GM12878 (cell line): ENCODE data around the gene FUS. TPM values are rescaled to one million over a fixed set of nuclear protein-coding genes. Genes with fewer than 3 reads are reported as not detected.

ENCODE experiments used
- MTA3 ChIP-seq: IDR thresholded peaks from 2 replicates; pipeline ENCODE4 v1.6.1; 2012; ENCODE audit warnings: low read length, inconsistent platforms, borderline replicate concordance
- NKRF ChIP-seq: fragments of 450-650 bp; conservative IDR thresholded peaks from 2 replicates; pipeline ENCODE4 v1.6.1; 2017; ENCODE audit warnings: mild to moderate bottlenecking, moderate library complexity
- ZBTB33 ChIP-seq: fragments of 450-650 bp; IDR thresholded peaks from 2 replicates; pipeline ENCODE4 v1.6.1; 2017; ENCODE audit warnings: mild to moderate bottlenecking
- polyA plus RNA-seq, 11 experiments: library from polyadenylated mRNA; depleted of rRNA in 4 of 11; unstranded in 6 of 11; stranded (reverse) in 5 of 11; fragments of >200 nt; fragmentation: Nextera tagmentation in 4 of 11; fragmentation: Illumina TruSeq in 1 of 11; extraction: Ambion mirVana in 4 of 11; extraction: Trizol in 1 of 11; gene quantifications; 1 replicate in 1 of 11; 2 replicates in 10 of 11; pipeline versions ENCODE4 v1.2.1 to v1.2.3, GENCODE V29; 2011 to 2016; ENCODE audit warnings: inconsistent platforms in 2 of 11, missing spikeins in 2 of 11, low read depth in 1 of 11
- small RNA-seq: library from RNA; depleted of rRNA; stranded (forward); fragments of <200 nt; gene quantifications from one replicate; pipeline ENCODE3, GENCODE V24; 2014
- total RNA-seq, 4 experiments: library from RNA; depleted of rRNA in 3 of 4; stranded (reverse); fragments of >200 nt in 3 of 4; fragmentation: Illumina TruSeq in 1 of 4; extraction: Trizol in 1 of 4; gene quantifications; 2 replicates each; pipeline versions ENCODE4 v1.2.1 to v1.2.3, GENCODE V29; 2013 to 2021

The FUS gene
- total and polyA plus RNA-seq, 10 of the 15 experiments (the other 5 are each of a cell fraction or from before 2014, with no cell fraction given): 46.8 to 521 (median 347) TPM

- no peak for TF ChIP-seq ZBTB33
- no peak for TF ChIP-seq MTA3
- no peak for TF ChIP-seq NKRF
Measured at GRCh38 chr16:31238041-31238440, 58.1 kb downstream of the FUS start (continued).

Small RNA genes lying within 50 kb of the gene (small RNA-seq; reads per million reads assigned to genes)
- gene AC009088.4 (not detected), gene NDUFA3P6 (not detected)

Other genes with a start within 250 kb of the FUS start
Only the 7 nearest of the 20 such genes appear.
- 31.9 and 43.3 TPM in 2 replicates for gene BCKDK, start 71.8 kb upstream of the FUS start, total RNA-seq (2014; rRNA removed)
- gene BCKDK, start 71.8 kb upstream of the FUS start, total RNA-seq (2014; rRNA removed; fragmentation: Illumina TruSeq; extraction: Trizol): 10.6 and 11.6 TPM in 2 replicates
- 39.4 and 44.0 TPM in 2 replicates for gene BCKDK, start 71.8 kb upstream of the FUS start, total RNA-seq (2021)
- gene BCKDK, start 71.8 kb upstream of the FUS start, polyA plus RNA-seq (2011; rRNA removed): 7.7 and 22.3 TPM in 2 replicates
- 14.7 and 20.5 TPM in 2 replicates for gene BCKDK, start 71.8 kb upstream of the FUS start, polyA plus RNA-seq (2014; fragmentation: Illumina TruSeq; extraction: Trizol)
- 1 to 10 TPM in 1 of 2 experiments, under 1 TPM in 1; 0.68 to 3.3 TPM for gene BCKDK, start 71.8 kb upstream of the FUS start, polyA plus RNA-seq (2014; fragmentation: Nextera tagmentation; extraction: Ambion mirVana)
- 45.5 and 48.6 TPM in 2 replicates for gene BCKDK, start 71.8 kb upstream of the FUS start, polyA plus RNA-seq (2014; rRNA removed)
- gene BCKDK, start 71.8 kb upstream of the FUS start, polyA plus RNA-seq (2016; fragmentation: Nextera tagmentation; extraction: Ambion mirVana): 10 to 100 TPM; 56.1 to 56.6 TPM
- 46.9 and 50.4 TPM in 2 replicates for gene KAT8, start 62.5 kb upstream of the FUS start, total RNA-seq (2014; rRNA removed)
- gene KAT8, start 62.5 kb upstream of the FUS start, total RNA-seq (2014; rRNA removed; fragmentation: Illumina TruSeq; extraction: Trizol): 37.5 and 39.0 TPM in 2 replicates
- 44.3 and 46.5 TPM in 2 replicates for gene KAT8, start 62.5 kb upstream of the FUS start, total RNA-seq (2021)
- 41.8 and 45.9 TPM in 2 replicates for gene KAT8, start 62.5 kb upstream of the FUS start, polyA plus RNA-seq (2011; rRNA removed)
- gene KAT8, start 62.5 kb upstream of the FUS start, polyA plus RNA-seq (2014; fragmentation: Illumina TruSeq; extraction: Trizol): 36.0 and 40.3 TPM in 2 replicates
- 10 to 100 TPM in 1 of 2 experiments, 1 to 10 TPM in 1; 5.5 to 11.2 TPM for gene KAT8, start 62.5 kb upstream of the FUS start, polyA plus RNA-seq (2014; fragmentation: Nextera tagmentation; extraction: Ambion mirVana)
- gene KAT8, start 62.5 kb upstream of the FUS start, polyA plus RNA-seq (2014; rRNA removed): 53.0 and 55.8 TPM in 2 replicates
- 10 to 100 TPM; 21.7 to 25.6 TPM for gene KAT8, start 62.5 kb upstream of the FUS start, polyA plus RNA-seq (2016; fragmentation: Nextera tagmentation; extraction: Ambion mirVana)
- not detected in 2 replicates for gene PRSS8, start 44.4 kb upstream of the FUS start, total RNA-seq (2014; rRNA removed)
- gene PRSS8, start 44.4 kb upstream of the FUS start, total RNA-seq (2014; rRNA removed; fragmentation: Illumina TruSeq; extraction: Trizol): not detected in 2 replicates
- gene PRSS8, start 44.4 kb upstream of the FUS start, total RNA-seq (2021): 0.16 and 0.33 TPM in 2 replicates
- not detected in 2 replicates for gene PRSS8, start 44.4 kb upstream of the FUS start, polyA plus RNA-seq (2011; rRNA removed)
- gene PRSS8, start 44.4 kb upstream of the FUS start, polyA plus RNA-seq (2014; fragmentation: Illumina TruSeq; extraction: Trizol): not detected in 2 replicates
- not detected for gene PRSS8, start 44.4 kb upstream of the FUS start, polyA plus RNA-seq (2014; fragmentation: Nextera tagmentation; extraction: Ambion mirVana)
- gene PRSS8, start 44.4 kb upstream of the FUS start, polyA plus RNA-seq (2014; rRNA removed): 0.58 TPM in 1 of 2 replicates, not detected in the other
- not detected for gene PRSS8, start 44.4 kb upstream of the FUS start, polyA plus RNA-seq (2016; fragmentation: Nextera tagmentation; extraction: Ambion mirVana)
- gene PRSS36, start 30.1 kb upstream of the FUS start, total RNA-seq (2014; rRNA removed): 0.11 and 0.44 TPM in 2 replicates
- gene PRSS36, start 30.1 kb upstream of the FUS start, total RNA-seq (2014; rRNA removed; fragmentation: Illumina TruSeq; extraction: Trizol): 0.13 TPM in 1 of 2 replicates, not detected in the other
- 0.46 TPM in 1 of 2 replicates, not detected in the other for gene PRSS36, start 30.1 kb upstream of the FUS start, total RNA-seq (2021)
- gene PRSS36, start 30.1 kb upstream of the FUS start, polyA plus RNA-seq (2011; rRNA removed): 0.11 and 0.17 TPM in 2 replicates
- not detected in 2 replicates for gene PRSS36, start 30.1 kb upstream of the FUS start, polyA plus RNA-seq (2014; fragmentation: Illumina TruSeq; extraction: Trizol)
- gene PRSS36, start 30.1 kb upstream of the FUS start, polyA plus RNA-seq (2014; fragmentation: Nextera tagmentation; extraction: Ambion mirVana): not detected
- 0.20 and 0.47 TPM in 2 replicates for gene PRSS36, start 30.1 kb upstream of the FUS start, polyA plus RNA-seq (2014; rRNA removed)
- 1 to 10 TPM in 1 of 2 experiments, under 1 TPM in 1; 0.17 to 1.1 TPM for gene PRSS36, start 30.1 kb upstream of the FUS start, polyA plus RNA-seq (2016; fragmentation: Nextera tagmentation; extraction: Ambion mirVana)
- 65.7 and 81.4 TPM in 2 replicates for gene PYCARD, start 22.6 kb downstream of the FUS start, total RNA-seq (2014; rRNA removed)
- 32.0 and 32.2 TPM in 2 replicates for gene PYCARD, start 22.6 kb downstream of the FUS start, total RNA-seq (2014; rRNA removed; fragmentation: Illumina TruSeq; extraction: Trizol)
- 59.5 and 65.7 TPM in 2 replicates for gene PYCARD, start 22.6 kb downstream of the FUS start, total RNA-seq (2021)
- gene PYCARD, start 22.6 kb downstream of the FUS start, polyA plus RNA-seq (2011; rRNA removed): 11.9 and 26.9 TPM in 2 replicates
- 2.0 and 18.3 TPM in 2 replicates for gene PYCARD, start 22.6 kb downstream of the FUS start, polyA plus RNA-seq (2014; fragmentation: Illumina TruSeq; extraction: Trizol)
- gene PYCARD, start 22.6 kb downstream of the FUS start, polyA plus RNA-seq (2014; fragmentation: Nextera tagmentation; extraction: Ambion mirVana): 10 to 100 TPM in 1 of 2 experiments, 1 to 10 TPM in 1; 5.1 to 14.9 TPM
- 94.1 and 106 TPM in 2 replicates for gene PYCARD, start 22.6 kb downstream of the FUS start, polyA plus RNA-seq (2014; rRNA removed)
- gene PYCARD, start 22.6 kb downstream of the FUS start, polyA plus RNA-seq (2016; fragmentation: Nextera tagmentation; extraction: Ambion mirVana): 10 to 100 TPM; 61.5 to 70.9 TPM
- gene TRIM72, start 34.0 kb downstream of the FUS start, total RNA-seq (2014; rRNA removed): 0.33 and 0.56 TPM in 2 replicates
- gene TRIM72, start 34.0 kb downstream of the FUS start, total RNA-seq (2014; rRNA removed; fragmentation: Illumina TruSeq; extraction: Trizol): 0.13 and 0.14 TPM in 2 replicates
- gene TRIM72, start 34.0 kb downstream of the FUS start, total RNA-seq (2021): 1.0 and 1.2 TPM in 2 replicates
- gene TRIM72, start 34.0 kb downstream of the FUS start, polyA plus RNA-seq (2011; rRNA removed): not detected in 2 replicates
- gene TRIM72, start 34.0 kb downstream of the FUS start, polyA plus RNA-seq (2014; fragmentation: Illumina TruSeq; extraction: Trizol): 0.10 TPM in 1 of 2 replicates, not detected in the other
- gene TRIM72, start 34.0 kb downstream of the FUS start, polyA plus RNA-seq (2014; fragmentation: Nextera tagmentation; extraction: Ambion mirVana): under 1 TPM; 0.03 to 0.26 TPM
- 0.29 and 0.36 TPM in 2 replicates for gene TRIM72, start 34.0 kb downstream of the FUS start, polyA plus RNA-seq (2014; rRNA removed)
- gene TRIM72, start 34.0 kb downstream of the FUS start, polyA plus RNA-seq (2016; fragmentation: Nextera tagmentation; extraction: Ambion mirVana): under 1 TPM; 0.19 to 0.23 TPM
- gene PYDC1, start 37.0 kb downstream of the FUS start, total RNA-seq (2014; rRNA removed): not detected in 2 replicates
- gene PYDC1, start 37.0 kb downstream of the FUS start, total RNA-seq (2014; rRNA removed; fragmentation: Illumina TruSeq; extraction: Trizol): not detected in 2 replicates
- gene PYDC1, start 37.0 kb downstream of the FUS start, total RNA-seq (2021): not detected in 2 replicates
- gene PYDC1, start 37.0 kb downstream of the FUS start, polyA plus RNA-seq (2011; rRNA removed): not detected in 2 replicates
- gene PYDC1, start 37.0 kb downstream of the FUS start, polyA plus RNA-seq (2014; fragmentation: Illumina TruSeq; extraction: Trizol): not detected in 2 replicates
- gene PYDC1, start 37.0 kb downstream of the FUS start, polyA plus RNA-seq (2014; fragmentation: Nextera tagmentation; extraction: Ambion mirVana): not detected
- not detected in 2 replicates for gene PYDC1, start 37.0 kb downstream of the FUS start, polyA plus RNA-seq (2014; rRNA removed)
- not detected for gene PYDC1, start 37.0 kb downstream of the FUS start, polyA plus RNA-seq (2016; fragmentation: Nextera tagmentation; extraction: Ambion mirVana)